ENCODE results near the gene TMEM91.

The TMEM91 gene

GRCh38 chr19:41410336-41411054, 34.2 kb downstream of the TMEM91 start:
- no peak for DNase-seq (ENCODE audit: low read depth)
- no peak for TF ChIP-seq CTCF (IDR thresholded peaks at IDR 0.05; ENCODE audit: low read length, missing control alignments)
- H3K4me3 ChIP-seq (replicated peaks; ENCODE audit: low read depth, low read length): no peak overlapping the region

- TF ChIP-seq CTCF (IDR thresholded peaks at IDR 0.05; ENCODE audit: low read length, missing control alignments): no peak
- H3K4me3 ChIP-seq (replicated peaks; ENCODE audit: low read depth, low read length): no peak overlapping the region
- DNase-seq (ENCODE audit: low read depth): no peak
These were observed 35.0 kb downstream of the TMEM91 start for GRCh38 chr19:41411100-41411967.

- TF ChIP-seq CTCF (IDR thresholded peaks at IDR 0.05; ENCODE audit: low read length, missing control alignments): no peak
- H3K4me3 ChIP-seq (replicated peaks; ENCODE audit: low read depth, low read length): no peak overlapping the region
- DNase-seq (ENCODE audit: low read depth): no peak
These were observed 35.6 kb downstream of the TMEM91 start for GRCh38 chr19:41411968-41412265.

GRCh38 chr19:41412953-41413352, 36.6 kb downstream of the TMEM91 start:
- DNase-seq (ENCODE audit: low read depth): no peak
- no peak overlapping the region for H3K4me3 ChIP-seq (replicated peaks; ENCODE audit: low read depth, low read length)
- no peak for TF ChIP-seq CTCF (IDR thresholded peaks at IDR 0.05; ENCODE audit: low read length, missing control alignments)

GRCh38 chr19:41413947-41414346, 37.6 kb downstream of the TMEM91 start:
- DNase-seq (ENCODE audit: low read depth): no peak
- H3K4me3 ChIP-seq (replicated peaks; ENCODE audit: low read depth, low read length): no peak overlapping the region
- TF ChIP-seq CTCF (IDR thresholded peaks at IDR 0.05; ENCODE audit: low read length, missing control alignments): no peak

- TF ChIP-seq CTCF (IDR thresholded peaks at IDR 0.05; ENCODE audit: low read length, missing control alignments): no peak
- DNase-seq (ENCODE audit: low read depth): no peak
- H3K4me3 ChIP-seq (replicated peaks; ENCODE audit: low read depth, low read length): no peak overlapping the region
These were observed 38.1 kb downstream of the TMEM91 start for GRCh38 chr19:41414461-41414860.

Data from fibroblast of pulmonary artery (primary cell).